ENCODE data around the gene ZNF823. TPM values are rescaled to one million over a fixed set of nuclear protein-coding genes. Genes with fewer than 3 reads are reported as not detected.

The ZNF823 gene
- total and polyA plus RNA-seq, 2 donors (not counting 1 experiment from before 2014, with no cell fraction given), result 1.8 to 5.1 TPM

GRCh38 chr19:11685676-11686650 is 52.8 kb downstream of the ZNF823 start:
- no peak overlapping the region for H3K27ac ChIP-seq (ENCODE audit: low read length in 2 of 2)
- H3K79me2 ChIP-seq (ENCODE audit: control insufficient read depth, insufficient read depth, low read length), result no peaks in the 10 kb centered on the region
- no peak overlapping the region for H3K27ac Mint-ChIP-seq
- no peaks in the 10 kb centered on the region for H3K36me3 ChIP-seq (replicated peaks in 1 of 2; ENCODE audit: control extremely low read depth in 1 of 2, control insufficient read depth in 1 of 2, extremely low read depth in 1 of 2, insufficient read depth in 2 of 2, low read length in 1 of 2)
- intact Hi-C loops (cut with micrococcal nuclease), result no loop called here
- H4K20me1 ChIP-seq (ENCODE audit: control insufficient read depth, insufficient read depth, low read length, poor library complexity, severe bottlenecking), result no peaks in the 10 kb centered on the region
- no peak overlapping the region for H2AFZ ChIP-seq (ENCODE audit: insufficient read depth, low read depth, low read length, poor library complexity, severe bottlenecking)
- no peak overlapping the region for H3K4me3 ChIP-seq (ENCODE audit: control extremely low read depth in 1 of 5, extremely low read depth in 1 of 5, insufficient read depth in 1 of 5, low read depth in 2 of 5, low read length in 4 of 5)
- H3K4me1 ChIP-seq (ENCODE audit: control insufficient read depth in 2 of 2, insufficient read depth in 2 of 2, low read length in 2 of 2), result no peaks in the 10 kb centered on the region
- H3K27me3 ChIP-seq (replicated peaks in 1 of 4; ENCODE audit: control extremely low read depth in 1 of 4, control insufficient read depth in 3 of 4, insufficient read depth in 4 of 4, low read length in 3 of 4), result no peaks in the 10 kb centered on the region
- peak; percentile 17 for DNase-seq
- ChIA-PET CTCF (no interaction called here), POLR2A (no interaction called here)
- no peak overlapping the region for H3K4me2 ChIP-seq (replicated peaks; ENCODE audit: low read depth, low read length, poor library complexity, severe bottlenecking)
- no peak overlapping the region for H3K9ac ChIP-seq (ENCODE audit: low read length)
- WGBS (ENCODE audit: insufficient coverage), result no CpG with 5 or more reads among the region's 4 CpGs
- H3K4me3 Mint-ChIP-seq, result no peak overlapping the region
- peaks cover 12% of the 10 kb centered on the region for H3K27me3 Mint-ChIP-seq
- no peak for ATAC-seq (ENCODE audit: low read depth)
- peaks cover 4 to 27% (median 14%) of the 10 kb centered on the region in 3 donors for H3K9me3 ChIP-seq (ENCODE audit: control extremely low read depth in 1 of 3, control insufficient read depth in 2 of 3, insufficient read depth in 1 of 3, low read length in 2 of 3)
- H3K4me1 Mint-ChIP-seq, result peaks cover 6% of the 10 kb centered on the region
- TF ChIP-seq CTCF (IDR thresholded peaks at IDR 0.05) (no peak), EZH2 (IDR thresholded peaks at IDR 0.05; ENCODE audit: borderline replicate concordance, insufficient read depth, low read depth, low read length, poor library complexity, severe bottlenecking) (no peak)
- peaks cover 13% of the 10 kb centered on the region for H3K9me3 Mint-ChIP-seq (ENCODE audit: insufficient read depth)

Data from B cell (primary cell).